H9 (cell line): Measurements from ENCODE around the gene CD80. TPM values are rescaled to one million over a fixed set of nuclear protein-coding genes. Genes with fewer than 3 reads are reported as not detected.

Source experiments
- DNase-seq: peaks from one replicate; pipeline ENCODE4 v3.0.0-alpha.2; 2017
- H2AFZ ChIP-seq: one replicate; pipeline ENCODE4 v1.6.1; 2013; ENCODE audit warnings: mild to moderate bottlenecking, low read length, control low read depth, moderate library complexity
- H2AK5ac ChIP-seq: 2 replicates; pipeline ENCODE4 v1.6.1; 2013; ENCODE audit warnings: low read length, control low read depth, mixed read lengths; ENCODE audit not compliant: insufficient read length
- H2BK120ac ChIP-seq: one replicate; pipeline ENCODE4 v1.6.1; 2013; ENCODE audit warnings: low read depth, mild to moderate bottlenecking, low read length, control low read depth, inconsistent platforms; ENCODE audit not compliant: poor library complexity, severe bottlenecking
- H2BK12ac ChIP-seq: 2 replicates; pipeline ENCODE4 v1.6.1; 2013; ENCODE audit warnings: low read length, control low read depth, mixed read lengths, low read depth; ENCODE audit not compliant: insufficient read length
- H2BK15ac ChIP-seq: 2 replicates; pipeline ENCODE4 v1.6.1; 2013; ENCODE audit warnings: low read depth, low read length, control low read depth
- H2BK20ac ChIP-seq: one replicate; pipeline ENCODE4 v1.6.1; 2013; ENCODE audit warnings: low read depth, mild to moderate bottlenecking, low read length, control low read depth, inconsistent platforms; ENCODE audit not compliant: poor library complexity, severe bottlenecking
- H2BK5ac ChIP-seq: 2 replicates; pipeline ENCODE4 v1.6.1; 2013; ENCODE audit warnings: low read length, control low read depth, mixed read lengths; ENCODE audit not compliant: insufficient read length
- H3K14ac ChIP-seq: 2 replicates; pipeline ENCODE4 v1.6.1; 2013; ENCODE audit warnings: low read length, control low read depth; ENCODE audit not compliant: insufficient read depth
- H3K18ac ChIP-seq: 2 replicates; pipeline ENCODE4 v1.6.1; 2013; ENCODE audit warnings: low read depth, mild to moderate bottlenecking, mixed read lengths, low read length, control low read depth; ENCODE audit not compliant: insufficient read length
- H3K23ac ChIP-seq: 2 replicates; pipeline ENCODE4 v1.6.1; 2013; ENCODE audit warnings: low read length, control low read depth, mixed read lengths, low read depth; ENCODE audit not compliant: insufficient read length
- H3K23me2 ChIP-seq: 2 replicates; pipeline ENCODE4 v1.6.1; 2013; ENCODE audit warnings: low read depth, mild to moderate bottlenecking, mixed read lengths, low read length, control low read depth; ENCODE audit not compliant: insufficient read length, poor library complexity, severe bottlenecking
- H3K27ac ChIP-seq: 2 replicates; pipeline ENCODE4 v1.5.1; 2013; ENCODE audit warnings: low read length, control low read depth, mixed read lengths, low read depth; ENCODE audit not compliant: insufficient read length
- H3K27me3 ChIP-seq: 2 replicates; pipeline ENCODE4 v1.6.1; 2013; ENCODE audit warnings: low read length, control low read depth, inconsistent platforms; ENCODE audit not compliant: insufficient read depth
- H3K4ac ChIP-seq: 2 replicates; pipeline ENCODE4 v1.6.1; 2013; ENCODE audit warnings: low read depth, mild to moderate bottlenecking, control low read depth, inconsistent platforms, low read length, moderate library complexity
- H3K4me1 ChIP-seq: 2 replicates; pipeline ENCODE4 v1.6.1; 2013; ENCODE audit warnings: low read length, control low read depth, inconsistent platforms; ENCODE audit not compliant: insufficient read depth
- H3K4me2 ChIP-seq: 2 replicates; pipeline ENCODE4 v1.6.1; 2013; ENCODE audit warnings: low read length, control low read depth, mixed read lengths; ENCODE audit not compliant: insufficient read length, insufficient read depth
- H3K56ac ChIP-seq: 2 replicates; pipeline ENCODE4 v1.6.1; 2013; ENCODE audit warnings: low read depth, mild to moderate bottlenecking, mixed read lengths, low read length, control low read depth; ENCODE audit not compliant: insufficient read length
- H3K79me1 ChIP-seq: 2 replicates; pipeline ENCODE4 v1.6.1; 2013; ENCODE audit warnings: low read depth, mild to moderate bottlenecking, moderate library complexity, low read length, control low read depth, inconsistent platforms; ENCODE audit not compliant: insufficient read depth, poor library complexity, severe bottlenecking
- H3K79me2 ChIP-seq: 2 replicates; pipeline ENCODE4 v1.6.1; 2013; ENCODE audit warnings: low read length, control low read depth, inconsistent platforms; ENCODE audit not compliant: insufficient read depth
- H3K9ac ChIP-seq: 2 replicates; pipeline ENCODE4 v1.6.1; 2013; ENCODE audit warnings: low read length, control low read depth, mixed read lengths; ENCODE audit not compliant: insufficient read length; ENCODE audit errors: extremely low read depth
- H3K9me3 ChIP-seq: one replicate; pipeline ENCODE4 v1.6.1; 2013; ENCODE audit warnings: low read depth, low read length, inconsistent platforms; ENCODE audit not compliant: control insufficient read depth
- H3T11ph ChIP-seq: one replicate; pipeline ENCODE4 v1.6.1; 2013; ENCODE audit warnings: mild to moderate bottlenecking, low read length, control low read depth, inconsistent platforms
- H4K20me1 ChIP-seq: one replicate; pipeline ENCODE4 v1.6.1; 2013; ENCODE audit not compliant: control insufficient read depth, insufficient read length, insufficient read depth
- H4K5ac ChIP-seq: 2 replicates; pipeline ENCODE4 v1.6.1; 2013; ENCODE audit warnings: low read depth, mild to moderate bottlenecking, mixed read lengths, low read length, control low read depth; ENCODE audit not compliant: insufficient read length
- H4K8ac ChIP-seq: replicated peaks from 2 replicates; pipeline ENCODE4 v1.6.1; 2013; ENCODE audit warnings: low read length, control low read depth, mixed read lengths, low read depth; ENCODE audit not compliant: insufficient read length
- H4K91ac ChIP-seq: 2 replicates; pipeline ENCODE4 v1.6.1; 2013; ENCODE audit warnings: low read depth, mild to moderate bottlenecking, moderate library complexity, mixed read lengths, low read length, control low read depth; ENCODE audit not compliant: insufficient read length
- H3K27ac Mint-ChIP-seq, 3 experiments: 2 replicates in 2 of 3; 3 replicates in 1 of 3; pipeline ENCODE4 v1.8.0; 2020 to 2021; ENCODE audit warnings: mixed read lengths in 3 of 3, mild to moderate bottlenecking in 1 of 3, moderate library complexity in 1 of 3
- H3K27me3 Mint-ChIP-seq: 2 replicates; pipeline ENCODE4 v1.8.0; 2021; ENCODE audit warnings: low read depth, mild to moderate bottlenecking, moderate library complexity, mixed read lengths
- H3K36me3 Mint-ChIP-seq, 3 experiments: 2 replicates in 2 of 3; 3 replicates in 1 of 3; pipeline ENCODE4 v1.8.0; 2020 to 2021; ENCODE audit warnings: low read depth in 3 of 3, mixed read lengths in 3 of 3; ENCODE audit not compliant: insufficient read depth in 1 of 3
- H3K4me1 Mint-ChIP-seq, 2 experiments: 2 replicates each; pipeline ENCODE4 v1.8.0; 2020; ENCODE audit warnings: mixed read lengths in 2 of 2
- H3K4me3 Mint-ChIP-seq, 2 experiments: 2 replicates in 1 of 2; 3 replicates in 1 of 2; pipeline ENCODE4 v1.8.0; 2020 to 2021; ENCODE audit warnings: mild to moderate bottlenecking in 2 of 2, mixed read lengths in 2 of 2, moderate library complexity in 1 of 2
- H3K9me3 Mint-ChIP-seq, 2 experiments: 2 replicates in 1 of 2; 3 replicates in 1 of 2; pipeline ENCODE4 v1.8.0; 2020; ENCODE audit warnings: mild to moderate bottlenecking in 2 of 2, mixed read lengths in 2 of 2, moderate library complexity in 1 of 2
- WGBS: extraction: QIAGEN DNeasy Blood & Tissue Kit; methylation state at CpG from one replicate; pipeline ENCODE4 v1.1.7; 2013; ENCODE audit warnings: missing lambda C conversion rate, low lambda C conversion rate, mixed read lengths; ENCODE audit not compliant: insufficient read length; ENCODE audit errors: extremely low coverage; 5-methylcytosine and 5-hydroxymethylcytosine counted together
- total RNA-seq: library from RNA; stranded (reverse); gene quantifications from 2 replicates; pipeline ENCODE4 v1.2.1, GENCODE V29; 2021
- TF ChIP-seq, protein P1 (sequence below): fragments of 200-600 bp; sonication (generic); conservative IDR thresholded peaks from 3 replicates; pipeline ENCODE4 v1.8.0; 2021; ENCODE audit warnings: antibody characterized with exemption, mild to moderate bottlenecking

Gene CD80
- total RNA-seq, 1 experiment from 2014 or later, result not detected

DNA sequence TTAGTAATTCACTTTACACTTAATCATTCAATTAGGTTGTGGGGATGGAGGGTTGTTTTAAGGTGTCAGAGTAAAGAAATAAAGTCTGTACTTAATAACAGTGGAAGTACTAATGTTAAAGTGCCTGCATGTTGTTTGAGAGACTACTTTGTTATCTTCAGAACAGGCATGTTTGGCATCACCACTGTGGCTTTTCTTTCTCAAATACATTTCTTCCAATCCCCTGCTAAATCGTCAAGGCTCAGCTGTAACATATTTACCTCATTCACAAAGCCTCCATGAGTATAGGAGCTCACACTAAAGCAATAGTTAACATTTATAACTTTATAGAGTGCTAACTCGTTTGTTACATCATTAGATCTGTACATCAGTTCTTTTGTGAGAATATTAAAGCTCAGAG is 58.5 kb downstream of the CD80 start:
- Histone ChIP-seq H3K23me2 (peaks cover 3% of the 10 kb centered on the region), H3K9me3 (no peaks in the 10 kb centered on the region), H3K14ac (no peak overlapping the region), H3K4me1 (no peaks in the 10 kb centered on the region), H2BK5ac (no peak overlapping the region), H3K18ac (no peak overlapping the region), H2AK5ac (no peak overlapping the region), H4K20me1 (no peaks in the 10 kb centered on the region), H4K91ac (no peak overlapping the region), H3K23ac (no peak overlapping the region), H3K9ac (no peak overlapping the region), H2BK12ac (no peak overlapping the region), H3K27ac (no peak overlapping the region), H3K4ac (no peak overlapping the region), H3K79me1 (no peaks in the 10 kb centered on the region), H4K8ac (no peak overlapping the region), H3K4me2 (peak overlapping the region; percentile 70), H3K79me2 (no peaks in the 10 kb centered on the region; the same call in 1 of the 2 replicates), H3K27me3 (no peaks in the 10 kb centered on the region), H2BK15ac (no peak overlapping the region), H2AFZ (no peak overlapping the region), H3T11ph (no peak overlapping the region), H3K56ac (no peak overlapping the region), H4K5ac (no peak overlapping the region), H2BK20ac (no peak overlapping the region), H2BK120ac (no peak overlapping the region)
- no CpG with 5 or more reads among the region's 2 CpGs for WGBS
- Mint-ChIP-seq H3K27me3 (no peaks in the 10 kb centered on the region; the same call in 1 of the 2 replicates), H3K9me3 (no peaks in the 10 kb centered on the region), H3K36me3 (peaks cover 6 to 33% (median 22%) of the 10 kb centered on the region in 3 experiments; a peak in 6 of 7 replicates), H3K27ac (no peak overlapping the region), H3K4me3 (no peak overlapping the region), H3K4me1 (peaks cover 18% of the 10 kb centered on the region in 2 experiments)
- TF ChIP-seq, protein P1, sequence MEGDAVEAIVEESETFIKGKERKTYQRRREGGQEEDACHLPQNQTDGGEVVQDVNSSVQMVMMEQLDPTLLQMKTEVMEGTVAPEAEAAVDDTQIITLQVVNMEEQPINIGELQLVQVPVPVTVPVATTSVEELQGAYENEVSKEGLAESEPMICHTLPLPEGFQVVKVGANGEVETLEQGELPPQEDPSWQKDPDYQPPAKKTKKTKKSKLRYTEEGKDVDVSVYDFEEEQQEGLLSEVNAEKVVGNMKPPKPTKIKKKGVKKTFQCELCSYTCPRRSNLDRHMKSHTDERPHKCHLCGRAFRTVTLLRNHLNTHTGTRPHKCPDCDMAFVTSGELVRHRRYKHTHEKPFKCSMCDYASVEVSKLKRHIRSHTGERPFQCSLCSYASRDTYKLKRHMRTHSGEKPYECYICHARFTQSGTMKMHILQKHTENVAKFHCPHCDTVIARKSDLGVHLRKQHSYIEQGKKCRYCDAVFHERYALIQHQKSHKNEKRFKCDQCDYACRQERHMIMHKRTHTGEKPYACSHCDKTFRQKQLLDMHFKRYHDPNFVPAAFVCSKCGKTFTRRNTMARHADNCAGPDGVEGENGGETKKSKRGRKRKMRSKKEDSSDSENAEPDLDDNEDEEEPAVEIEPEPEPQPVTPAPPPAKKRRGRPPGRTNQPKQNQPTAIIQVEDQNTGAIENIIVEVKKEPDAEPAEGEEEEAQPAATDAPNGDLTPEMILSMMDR, result no peak
- DNase-seq, result no peak
